Neuronal stem cell (in vitro differentiated cells): ENCODE results near the gene HINT2.
A peak's percentile ranks its signal among the peaks of the same experiment; 100 is the strongest.

Source experiments
- DNase-seq: peaks from one replicate; pipeline ENCODE4 v3.0.0-alpha.2; 2013; ENCODE audit warnings: low spot score
- H2AFZ ChIP-seq: one replicate; pipeline ENCODE4 v1.6.1; 2013; ENCODE audit warnings: mild to moderate bottlenecking, low read length, inconsistent platforms
- H2AK5ac ChIP-seq: 2 replicates; pipeline ENCODE4 v1.6.1; 2013; ENCODE audit warnings: low read depth, mild to moderate bottlenecking, inconsistent platforms, low read length, moderate library complexity, mixed read lengths
- H2BK120ac ChIP-seq: 2 replicates; pipeline ENCODE4 v1.6.1; 2013; ENCODE audit warnings: low read depth, mild to moderate bottlenecking, inconsistent platforms, low read length, moderate library complexity, mixed read lengths
- H2BK12ac ChIP-seq: one replicate; pipeline ENCODE4 v1.6.1; 2013; ENCODE audit warnings: low read length, inconsistent platforms
- H2BK15ac ChIP-seq: 2 replicates; pipeline ENCODE4 v1.6.1; 2013; ENCODE audit warnings: mild to moderate bottlenecking, low read length, inconsistent platforms, mixed read lengths
- H2BK5ac ChIP-seq: one replicate; pipeline ENCODE4 v1.6.1; 2013; ENCODE audit warnings: inconsistent platforms, mild to moderate bottlenecking, low read length, moderate library complexity
- H3K14ac ChIP-seq: one replicate; pipeline ENCODE4 v1.6.1; 2013; ENCODE audit warnings: low read length, inconsistent platforms
- H3K18ac ChIP-seq: 2 replicates; pipeline ENCODE4 v1.6.1; 2013; ENCODE audit warnings: low read length, inconsistent platforms
- H3K23ac ChIP-seq: 2 replicates; pipeline ENCODE4 v1.6.1; 2013; ENCODE audit warnings: low read depth, mild to moderate bottlenecking, mixed read lengths, low read length, inconsistent platforms; ENCODE audit not compliant: poor library complexity
- H3K27ac ChIP-seq: replicated peaks from 3 replicates; pipeline ENCODE4 v1.5.1; 2013; ENCODE audit warnings: low read length, inconsistent platforms
- H3K27me3 ChIP-seq, 3 experiments: 2 replicates each; pipeline ENCODE4 v1.6.1; 2013; ENCODE audit warnings: low read length in 3 of 3, mild to moderate bottlenecking in 2 of 3, inconsistent platforms in 1 of 3, low read depth in 1 of 3, mixed read lengths in 1 of 3, moderate library complexity in 1 of 3; ENCODE audit not compliant: control insufficient read depth in 3 of 3, insufficient read depth in 3 of 3
- H3K36me3 ChIP-seq, 2 donors: replicated peaks in 1 of 2; 2 replicates each; pipeline ENCODE4 v1.6.1; 2013; ENCODE audit warnings: low read length in 2 of 2; ENCODE audit not compliant: control insufficient read depth in 2 of 2, insufficient read depth in 2 of 2
- H3K4ac ChIP-seq: 2 replicates; pipeline ENCODE4 v1.6.1; 2013; ENCODE audit warnings: inconsistent platforms, mild to moderate bottlenecking, low read length, moderate library complexity
- H3K4me1 ChIP-seq, 2 donors: 1 replicate in 1 of 2; 2 replicates in 1 of 2; pipeline ENCODE4 v1.6.1; 2013; ENCODE audit warnings: low read length in 2 of 2, low read depth in 1 of 2; ENCODE audit not compliant: control insufficient read depth in 2 of 2, insufficient read depth in 1 of 2
- H3K4me2 ChIP-seq: one replicate; pipeline ENCODE4 v1.6.1; 2013; ENCODE audit warnings: mild to moderate bottlenecking, low read length, inconsistent platforms; ENCODE audit not compliant: insufficient read depth, poor library complexity, severe bottlenecking
- H3K4me3 ChIP-seq, 2 donors: 2 replicates each; pipeline ENCODE4 v1.5.1; 2013; ENCODE audit warnings: low read length in 2 of 2, mild to moderate bottlenecking in 2 of 2, inconsistent platforms in 1 of 2, moderate library complexity in 1 of 2
- H3K79me1 ChIP-seq: one replicate; pipeline ENCODE4 v1.6.1; 2013; ENCODE audit warnings: low read depth, mild to moderate bottlenecking, inconsistent platforms, low read length, moderate library complexity
- H3K9ac ChIP-seq: one replicate; pipeline ENCODE4 v1.6.1; 2013; ENCODE audit warnings: mild to moderate bottlenecking, low read depth, low read length, inconsistent platforms; ENCODE audit not compliant: poor library complexity
- H3K9me3 ChIP-seq, 2 donors: replicated peaks in 1 of 2; 2 replicates each; pipeline versions ENCODE3 to v1.6.1; 2013; ENCODE audit warnings: low read length in 2 of 2, mild to moderate bottlenecking in 2 of 2, inconsistent platforms in 1 of 2, low read depth in 1 of 2, mixed read lengths in 1 of 2, moderate library complexity in 1 of 2; ENCODE audit not compliant: control insufficient read depth in 2 of 2, insufficient read depth in 1 of 2
- H4K8ac ChIP-seq: one replicate; pipeline ENCODE4 v1.6.1; 2013; ENCODE audit warnings: low read depth, mild to moderate bottlenecking, inconsistent platforms, low read length, moderate library complexity
- H4K91ac ChIP-seq: one replicate; pipeline ENCODE4 v1.6.1; 2013; ENCODE audit warnings: low read length, low read depth, mild to moderate bottlenecking, inconsistent platforms; ENCODE audit not compliant: poor library complexity
- WGBS, 2 donors: extraction: QIAGEN DNeasy Blood & Tissue Kit; methylation state at CpG; one replicate each; pipeline ENCODE4 v1.1.7; 2013; ENCODE audit warnings: missing lambda C conversion rate in 2 of 2, mixed read lengths in 1 of 2; ENCODE audit not compliant: insufficient read length in 2 of 2, insufficient replicate concordance in 1 of 2; ENCODE audit errors: extremely low coverage in 2 of 2; 5-methylcytosine and 5-hydroxymethylcytosine counted together

Gene HINT2

GRCh38 chr9:35778496-35778895 lies 36.3 kb downstream of the HINT2 start:
- H2BK12ac ChIP-seq = no peak overlapping the region
- H3K4me2 ChIP-seq = no peak overlapping the region
- no peak overlapping the region for H2BK5ac ChIP-seq
- no peak overlapping the region for H2AK5ac ChIP-seq
- no peak overlapping the region for H4K91ac ChIP-seq
- no peaks in the 10 kb centered on the region for H3K9me3 ChIP-seq
- H2AFZ ChIP-seq = peak overlapping the region; percentile 39
- no peak overlapping the region for H3K18ac ChIP-seq
- no peak overlapping the region for H3K4me3 ChIP-seq
- no peaks in the 10 kb centered on the region for H3K79me1 ChIP-seq
- H3K27me3 ChIP-seq = no peaks in the 10 kb centered on the region
- no peak overlapping the region for H3K27ac ChIP-seq
- no peak for DNase-seq
- WGBS, 2 donors = no CpG with 5 or more reads among the region's 3 CpGs
- no peak overlapping the region for H3K14ac ChIP-seq
- no peak overlapping the region for H3K4ac ChIP-seq
- H2BK15ac ChIP-seq = no peak overlapping the region
- peaks cover 10 to 18% of the 10 kb centered on the region in 2 donors for H3K4me1 ChIP-seq
- H4K8ac ChIP-seq = no peak overlapping the region
- H3K9ac ChIP-seq = no peak overlapping the region
- no peaks in the 10 kb centered on the region for H3K36me3 ChIP-seq
- no peak overlapping the region for H3K23ac ChIP-seq
- H2BK120ac ChIP-seq = no peak overlapping the region

- no peak overlapping the region for H4K8ac ChIP-seq
- no peaks in the 10 kb centered on the region for H3K79me1 ChIP-seq
- no peak overlapping the region for H4K91ac ChIP-seq
- H3K18ac ChIP-seq = no peak overlapping the region
- no peak overlapping the region for H2AFZ ChIP-seq
- H3K9me3 ChIP-seq = no peaks in the 10 kb centered on the region
- no peak overlapping the region for H2BK120ac ChIP-seq
- no peak overlapping the region for H2BK12ac ChIP-seq
- no peak overlapping the region for H2AK5ac ChIP-seq
- H3K4me3 ChIP-seq = no peak overlapping the region
- peaks cover 10 to 18% of the 10 kb centered on the region in 2 donors for H3K4me1 ChIP-seq
- H3K4me2 ChIP-seq = no peak overlapping the region
- no peak overlapping the region for H3K27ac ChIP-seq
- no peak overlapping the region for H2BK5ac ChIP-seq
- no peak overlapping the region for H3K14ac ChIP-seq
- H3K4ac ChIP-seq = no peak overlapping the region
- no peak overlapping the region for H3K23ac ChIP-seq
- no peak overlapping the region for H2BK15ac ChIP-seq
- H3K9ac ChIP-seq = no peak overlapping the region
- H3K36me3 ChIP-seq = peaks cover 0 to 2% of the 10 kb centered on the region in 2 donors
- no peak for DNase-seq
- H3K27me3 ChIP-seq = peaks cover 0 to 4% (median 0%) of the 10 kb centered on the region in 3 experiments
- WGBS, 2 donors = no CpG with 5 or more reads among the region's 4 CpGs
These were observed 38.8 kb downstream of the HINT2 start for GRCh38 chr9:35776018-35776417.

GRCh38 chr9:35774907-35775635 lies 39.8 kb downstream of the HINT2 start:
- Histone ChIP-seq H3K23ac (no peak overlapping the region), H3K4ac (no peak overlapping the region), H3K27me3 (peaks cover 0 to 8% (median 0%) of the 10 kb centered on the region in 3 experiments), H2AK5ac (no peak overlapping the region), H2BK15ac (no peak overlapping the region), H3K14ac (no peak overlapping the region), H3K4me2 (no peak overlapping the region), H3K4me1 (peaks cover 10 to 18% of the 10 kb centered on the region in 2 donors), H3K79me1 (no peaks in the 10 kb centered on the region), H2BK5ac (no peak overlapping the region), H3K4me3 (no peak overlapping the region), H3K9me3 (no peaks in the 10 kb centered on the region), H3K9ac (no peak overlapping the region), H4K8ac (no peak overlapping the region), H2AFZ (peak overlapping the region; percentile 80), H3K18ac (no peak overlapping the region), H3K27ac (peak overlapping the region; percentile 13), H2BK12ac (no peak overlapping the region), H2BK120ac (no peak overlapping the region), H3K36me3 (peaks cover 0 to 2% of the 10 kb centered on the region in 2 donors), H4K91ac (no peak overlapping the region)
- DNase-seq = no peak
- WGBS, 2 donors = no CpG with 5 or more reads among the region's 7 CpGs

GRCh38 chr9:35771943-35772342 lies 42.9 kb downstream of the HINT2 start:
- peaks cover 10 to 15% of the 10 kb centered on the region in 2 donors for H3K4me1 ChIP-seq
- H3K79me1 ChIP-seq = peaks cover 3% of the 10 kb centered on the region

More at GRCh38 chr9:35771943-35772342, 42.9 kb downstream of the HINT2 start:
- H2AK5ac ChIP-seq = no peak overlapping the region
- H3K18ac ChIP-seq = no peak overlapping the region
- no CpG with 5 or more reads among the region's 3 CpGs for WGBS, 2 donors
- H4K91ac ChIP-seq = no peak overlapping the region
- no peak overlapping the region for H2AFZ ChIP-seq
- no peak overlapping the region for H3K9ac ChIP-seq
- no peak overlapping the region for H2BK5ac ChIP-seq
- peaks cover 0 to 8% (median 0%) of the 10 kb centered on the region in 3 experiments for H3K27me3 ChIP-seq
- H3K4me2 ChIP-seq = no peak overlapping the region
- no peak overlapping the region for H3K14ac ChIP-seq
- H2BK120ac ChIP-seq = no peak overlapping the region
- H3K4me3 ChIP-seq = no peak overlapping the region
- no peak overlapping the region for H2BK12ac ChIP-seq
- no peak for DNase-seq
- H3K4ac ChIP-seq = no peak overlapping the region
- H3K36me3 ChIP-seq = peaks cover 0 to 2% of the 10 kb centered on the region in 2 donors
- H3K23ac ChIP-seq = no peak overlapping the region
- H3K27ac ChIP-seq = no peak overlapping the region
- no peak overlapping the region for H2BK15ac ChIP-seq
- no peaks in the 10 kb centered on the region for H3K9me3 ChIP-seq
- no peak overlapping the region for H4K8ac ChIP-seq
